Measurements from ENCODE around the gene STIM2.
"Not testable (repeated sequence)": the region's sequence is repeated elsewhere in the genome, so short reads cannot be mapped to it uniquely, and the experiment has no call there.

Gene STIM2

DNA sequence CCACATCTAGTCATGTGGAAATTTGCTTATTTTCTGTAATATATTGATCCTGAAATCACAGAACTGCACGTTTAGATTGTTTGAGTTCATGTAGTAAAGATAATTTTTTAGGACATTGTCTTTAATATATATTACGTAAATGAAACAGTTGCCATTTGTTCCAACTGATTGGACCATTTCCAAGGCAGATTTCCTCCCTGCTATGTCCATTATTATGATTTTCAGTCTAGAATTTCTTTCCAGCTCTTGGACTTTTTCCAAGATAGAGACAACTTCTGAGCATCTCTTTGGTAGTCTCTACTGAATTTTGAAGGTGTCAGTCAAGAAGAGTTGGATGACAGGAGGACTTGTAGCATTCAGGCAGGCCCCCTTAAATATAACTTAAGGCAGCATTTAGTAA is 94.6 kb downstream of the STIM2 start:
- no peak for DNase-seq (ENCODE audit: low read depth)

DNA sequence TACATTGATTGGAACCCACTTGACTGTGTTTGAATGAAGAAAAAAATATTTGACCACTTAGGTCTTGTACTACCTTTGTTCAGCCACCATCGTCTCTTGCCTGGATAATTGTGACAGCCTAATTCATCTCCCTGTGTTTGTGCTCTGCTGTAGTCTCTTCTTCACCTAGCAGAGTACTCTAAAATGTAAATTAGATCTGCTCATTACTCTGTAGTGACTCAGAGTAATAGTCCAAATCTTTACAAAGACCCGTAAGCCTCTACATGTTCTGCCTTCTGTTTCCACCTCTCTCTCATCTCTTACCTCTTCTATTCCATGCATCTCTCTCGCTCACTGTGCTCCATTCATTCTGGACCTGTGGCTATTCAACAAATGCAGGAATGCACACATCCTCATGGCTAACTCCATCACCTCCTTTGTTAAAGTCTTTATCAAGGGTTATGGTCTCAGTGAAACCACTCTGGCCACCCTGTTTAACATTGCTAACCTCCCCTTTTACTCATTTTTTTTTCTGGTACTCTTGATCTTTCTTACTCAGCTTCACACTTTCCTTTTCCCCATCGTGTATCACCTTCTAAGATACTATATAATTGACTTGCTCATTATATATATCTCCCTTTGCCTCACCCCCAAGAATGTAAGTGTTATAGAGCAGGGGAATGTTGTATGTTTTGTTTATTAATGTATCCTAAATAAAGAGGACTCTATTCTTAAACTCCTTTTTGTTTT is 98.4 kb downstream of the STIM2 start:
- no peak for DNase-seq (ENCODE audit: low read depth)

DNA sequence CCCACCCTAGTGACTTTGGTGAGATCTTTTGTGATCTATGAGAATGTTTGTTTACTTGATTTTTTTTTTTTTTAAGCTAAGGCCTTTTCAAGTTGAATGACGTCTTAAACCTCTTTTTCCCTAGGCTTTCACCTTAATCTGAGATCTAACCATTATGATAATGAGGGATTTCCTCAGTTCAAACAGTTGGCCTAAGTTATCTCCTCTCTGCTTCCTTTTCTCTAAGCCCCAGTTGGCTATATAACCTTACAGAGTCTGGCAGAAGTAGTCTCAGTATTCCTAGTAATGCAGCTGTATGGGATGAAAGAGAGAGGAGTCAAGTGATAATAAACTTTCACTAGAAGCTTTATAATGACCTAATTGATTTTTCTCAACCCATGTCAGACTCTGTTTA is 99.0 kb downstream of the STIM2 start:
- no peak for DNase-seq (ENCODE audit: low read depth)

DNA sequence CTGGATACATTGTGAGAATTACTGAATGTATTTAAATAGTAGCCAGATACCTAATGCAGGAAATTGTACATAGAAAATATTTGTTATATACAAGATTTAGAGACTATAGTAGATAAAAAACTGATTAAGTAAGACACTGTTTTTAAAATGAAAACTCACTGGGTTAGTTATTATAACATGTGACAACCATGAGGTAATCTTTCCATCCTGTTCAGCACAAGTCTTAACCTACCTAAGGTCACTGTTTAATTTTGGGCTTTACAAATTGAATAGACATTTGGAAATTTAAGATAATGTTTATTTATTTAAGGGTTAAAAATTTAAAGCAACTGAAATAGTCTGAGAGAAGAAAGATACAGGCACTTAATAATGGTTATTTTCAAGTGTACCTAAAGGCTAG is 102.1 kb downstream of the STIM2 start:
- DNase-seq (ENCODE audit: low read depth), result no peak

DNA sequence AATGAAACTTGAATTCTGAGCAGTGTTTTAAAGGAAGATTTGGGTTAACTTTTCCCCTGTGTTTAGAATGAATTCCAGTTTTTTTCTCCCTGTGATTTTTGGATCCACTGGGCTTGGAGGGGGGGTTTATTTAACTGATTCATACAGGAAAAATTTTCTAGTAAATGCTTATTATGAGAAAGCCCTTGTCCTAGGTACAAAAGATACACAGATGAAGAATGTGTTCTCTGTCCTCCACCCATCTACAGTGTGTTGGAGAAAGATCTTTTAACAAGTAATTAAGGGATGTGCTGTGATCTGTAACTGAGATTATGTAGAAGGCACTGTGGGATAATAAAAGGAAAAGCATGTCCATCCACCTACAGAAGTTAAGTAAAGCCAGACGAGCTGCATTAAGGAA is 103.9 kb downstream of the STIM2 start:
- DNase-seq (ENCODE audit: low read depth), result no peak

DNA sequence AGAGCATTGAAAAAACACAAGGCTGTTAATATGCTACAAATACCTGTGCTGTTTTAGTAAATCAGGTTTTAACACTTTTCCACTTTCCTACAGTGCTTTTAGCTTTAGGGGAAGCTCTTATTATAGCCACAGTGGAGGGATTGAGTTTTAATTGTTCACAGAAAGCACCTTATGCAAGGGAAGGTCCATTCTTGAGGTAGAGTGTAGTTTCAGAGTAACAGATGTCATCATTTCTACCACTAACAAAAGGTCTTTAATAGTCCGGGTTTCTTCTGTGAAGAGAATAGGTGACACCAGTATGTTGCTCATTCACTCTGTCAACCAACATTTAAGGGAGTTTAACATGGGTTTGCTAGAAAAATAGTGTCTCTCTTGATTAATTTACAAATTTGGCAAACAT is 104.4 kb downstream of the STIM2 start:
- DNase-seq (ENCODE audit: low read depth), result no peak

DNA sequence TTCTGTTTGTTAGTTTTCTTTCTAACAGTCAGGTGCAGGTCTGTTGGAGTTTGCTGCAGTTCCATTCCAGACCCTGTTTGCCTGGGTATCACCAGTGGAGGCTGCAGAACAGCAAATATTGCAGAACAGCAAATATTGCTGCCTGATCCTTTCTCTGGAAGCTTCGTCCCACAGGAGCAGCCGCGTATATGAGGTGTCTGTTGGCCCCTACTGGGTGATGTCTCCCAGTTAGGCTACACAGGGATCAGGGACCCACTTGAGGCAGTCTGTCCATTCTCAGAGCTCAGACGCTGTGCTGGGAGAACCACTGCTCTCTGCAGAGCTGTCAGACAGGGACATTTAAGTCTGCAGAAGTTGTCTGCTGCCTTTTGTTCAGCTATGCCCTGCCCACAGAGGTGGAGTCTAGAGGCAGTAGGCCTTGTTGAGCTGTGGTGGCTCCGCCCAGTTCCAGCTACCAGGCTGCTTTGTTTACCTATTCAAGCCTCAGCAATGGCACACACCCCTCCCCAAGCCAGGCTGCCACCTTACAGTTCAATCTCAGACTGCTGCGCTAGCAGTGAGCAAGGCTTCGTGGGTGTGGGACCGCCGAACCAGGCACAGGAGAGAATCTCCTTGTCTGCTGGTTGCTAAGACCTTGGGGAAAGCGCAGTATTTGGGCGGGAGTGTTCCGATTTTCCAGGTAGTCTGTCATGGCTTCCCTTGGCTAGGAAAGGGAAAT is 115.0 kb downstream of the STIM2 start:
- DNase-seq (ENCODE audit: low read depth), result not testable (repeated sequence)

DNA sequence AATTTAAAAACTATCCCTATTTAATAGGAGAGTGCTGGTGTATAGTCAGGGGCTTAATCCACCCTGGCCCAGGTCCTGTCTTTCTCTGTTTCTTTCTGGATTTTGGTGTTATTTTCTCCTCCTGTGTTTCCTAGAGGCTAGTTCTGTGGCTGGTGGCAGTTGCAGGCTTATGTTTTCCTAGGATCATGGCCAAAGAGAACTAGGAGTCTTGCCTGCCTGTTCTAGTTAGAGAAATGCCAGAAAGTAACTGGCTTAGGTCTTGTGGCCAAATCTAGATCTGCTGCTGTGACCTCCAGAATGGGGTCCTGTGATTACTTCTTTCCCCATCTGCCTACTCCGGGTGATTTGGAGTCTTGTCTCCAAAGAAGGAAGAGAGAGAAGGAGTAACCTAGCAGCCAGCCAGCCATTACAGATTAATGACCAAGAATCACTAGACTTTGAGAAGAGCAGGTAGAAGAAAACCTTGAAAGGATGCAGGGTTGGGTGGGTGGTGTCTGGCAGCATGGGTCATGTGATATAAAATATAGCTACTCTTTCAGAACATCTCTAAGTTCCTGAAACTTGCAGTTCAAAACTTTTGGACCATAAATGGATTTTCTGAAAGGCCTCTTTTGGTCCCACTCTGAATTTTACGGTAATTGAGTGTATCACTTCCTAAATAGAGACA is 117.9 kb downstream of the STIM2 start:
- no peak for DNase-seq (ENCODE audit: low read depth)

DNA sequence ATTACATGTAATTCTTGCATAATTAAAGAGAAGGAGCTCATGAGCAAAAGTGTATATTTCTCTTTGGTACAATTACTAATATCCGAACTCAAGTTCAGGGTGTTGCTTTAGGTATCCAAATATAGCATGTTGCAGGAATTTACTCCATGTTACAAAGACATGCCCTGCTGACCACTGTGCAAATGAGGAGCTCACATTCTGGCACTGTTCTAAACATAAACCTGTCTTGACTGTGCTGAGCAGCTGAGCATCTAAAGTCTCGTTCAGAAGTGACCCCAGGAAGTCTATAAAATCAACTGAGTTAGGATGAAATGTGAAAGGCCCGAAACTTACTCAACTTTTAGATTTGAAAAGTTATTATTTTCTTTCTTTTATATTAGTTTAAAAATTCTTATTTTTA is 124.3 kb downstream of the STIM2 start:
- no peak for DNase-seq (ENCODE audit: low read depth)

DNA sequence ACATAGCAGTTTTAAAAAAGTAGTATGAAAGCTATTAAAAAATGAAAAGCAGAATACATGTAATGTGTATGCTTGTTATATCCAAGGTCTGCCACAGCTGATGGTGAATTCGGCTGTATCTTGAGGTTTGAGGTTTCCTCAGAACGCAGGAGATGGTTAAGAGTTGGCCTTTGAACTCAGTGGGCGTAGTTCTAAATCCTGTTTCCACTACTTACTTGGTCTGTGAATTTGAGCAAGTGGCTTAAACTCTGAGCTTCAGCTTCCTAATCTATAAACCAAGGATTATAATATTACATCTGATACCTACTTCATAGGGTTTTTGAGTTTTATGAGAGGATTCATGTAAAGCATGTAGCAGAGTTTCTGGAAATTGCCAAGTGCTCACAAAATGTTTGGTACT is 125.2 kb downstream of the STIM2 start:
- no peak for DNase-seq (ENCODE audit: low read depth)

DNA sequence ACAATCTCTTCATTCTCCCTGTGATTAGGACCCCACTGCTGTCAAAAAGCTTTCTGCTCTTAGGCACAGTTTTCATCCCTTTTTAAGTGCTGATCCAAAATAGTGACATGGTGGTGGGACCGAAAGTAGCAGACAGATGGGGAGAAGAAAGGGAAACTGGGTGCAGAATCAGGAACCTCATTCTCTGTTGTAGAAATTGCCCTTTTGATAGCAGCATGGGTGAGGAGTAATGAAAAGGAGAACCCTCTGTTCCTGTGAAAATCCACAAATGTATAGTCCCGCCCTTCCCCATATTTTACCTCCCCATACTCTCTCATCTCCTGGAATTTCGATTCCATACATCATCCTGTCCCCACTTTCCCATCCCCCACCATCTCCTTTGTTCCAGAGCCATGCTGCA is 126.5 kb downstream of the STIM2 start:
- DNase-seq (ENCODE audit: low read depth), result no peak

DNA sequence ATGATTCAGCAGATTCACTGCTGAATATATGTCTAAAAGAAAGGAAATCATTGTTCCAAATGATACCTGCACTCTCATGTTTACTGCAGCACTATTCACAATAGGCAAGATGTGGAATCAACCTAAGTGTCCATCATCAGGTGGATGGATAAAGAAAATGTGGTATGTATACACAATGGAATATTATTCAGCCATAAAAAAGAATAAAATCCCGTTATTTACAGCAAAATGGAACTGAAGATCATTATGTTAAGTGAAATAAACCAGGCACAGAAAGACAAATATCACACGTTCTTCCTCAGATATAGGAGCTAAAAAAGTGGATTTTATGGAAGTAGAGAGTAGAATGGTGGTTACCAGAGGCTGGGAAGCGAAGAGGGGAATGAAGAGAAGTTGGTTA is 130.4 kb downstream of the STIM2 start:
- no peak for DNase-seq (ENCODE audit: low read depth)

DNA sequence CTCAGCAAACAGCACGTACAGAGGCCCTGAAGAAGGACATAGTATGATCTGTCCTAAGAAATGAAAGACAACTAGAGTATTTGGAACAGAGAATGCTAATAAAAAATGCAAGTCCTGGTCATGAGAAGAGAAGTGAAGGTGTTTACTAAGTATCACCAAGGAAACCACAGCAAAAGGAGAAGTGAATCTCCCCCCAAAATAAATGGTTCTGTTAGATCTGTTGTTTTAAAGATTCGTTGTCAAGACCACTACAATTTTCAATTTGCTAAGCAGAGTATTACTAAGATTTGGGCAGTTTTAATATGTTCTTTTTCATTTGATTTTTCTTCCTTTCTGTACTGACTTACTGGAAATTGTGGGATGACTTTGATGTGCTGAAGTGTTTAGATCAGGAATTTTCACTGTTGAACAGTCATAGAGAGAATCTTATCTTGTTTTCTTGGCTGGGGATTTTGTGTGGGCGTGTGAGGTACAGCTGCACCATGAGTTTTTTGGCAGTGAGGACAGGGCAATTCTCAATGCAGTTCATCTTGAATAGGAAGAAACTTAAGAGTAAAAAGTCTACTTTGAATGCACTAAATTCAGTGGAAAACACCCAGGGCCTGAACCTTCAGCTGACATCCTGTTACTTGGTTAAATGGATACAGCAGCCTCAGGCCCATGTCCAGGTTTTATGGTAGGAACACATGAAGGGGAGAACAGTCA is 132.2 kb downstream of the STIM2 start:
- no peak for DNase-seq (ENCODE audit: low read depth)

DNA sequence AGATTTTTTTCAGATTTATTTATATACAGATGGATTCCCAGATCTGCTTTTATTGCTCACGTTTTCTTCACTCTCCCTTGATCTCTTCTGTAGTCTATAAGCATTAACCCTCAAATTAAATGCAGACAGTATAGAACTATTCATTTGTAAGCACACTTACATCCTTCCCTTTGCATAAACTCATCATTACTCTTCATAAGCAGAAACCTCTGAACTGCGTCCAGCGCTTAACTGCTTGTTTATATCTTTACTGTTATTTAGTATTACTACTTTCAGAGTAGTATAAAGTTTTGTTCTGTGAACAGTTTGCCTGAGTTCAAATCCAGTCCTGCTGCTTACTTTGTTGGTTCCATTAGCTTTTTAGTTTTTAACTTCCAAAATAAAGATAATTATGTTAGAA is 132.9 kb downstream of the STIM2 start:
- DNase-seq (ENCODE audit: low read depth), result no peak

DNA sequence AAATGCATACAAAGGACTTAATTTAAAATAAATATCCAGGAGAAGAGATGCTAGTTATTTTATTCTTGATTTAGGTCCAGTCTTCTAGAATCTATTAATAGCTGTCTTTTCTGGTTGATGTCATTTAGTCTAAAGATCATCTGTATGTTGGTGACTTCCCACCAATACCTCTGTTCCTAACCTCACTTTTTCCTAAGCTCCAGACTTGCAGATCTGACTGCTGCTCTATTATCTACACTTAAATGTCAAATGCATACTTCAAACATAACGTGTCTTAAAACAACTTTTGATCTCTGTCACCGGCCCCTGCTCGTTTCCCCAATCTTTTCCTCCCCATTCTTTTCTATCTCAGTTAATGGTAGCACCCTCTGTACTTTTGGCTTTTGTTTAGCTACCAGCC is 133.3 kb downstream of the STIM2 start:
- no peak for DNase-seq (ENCODE audit: low read depth)

DNA sequence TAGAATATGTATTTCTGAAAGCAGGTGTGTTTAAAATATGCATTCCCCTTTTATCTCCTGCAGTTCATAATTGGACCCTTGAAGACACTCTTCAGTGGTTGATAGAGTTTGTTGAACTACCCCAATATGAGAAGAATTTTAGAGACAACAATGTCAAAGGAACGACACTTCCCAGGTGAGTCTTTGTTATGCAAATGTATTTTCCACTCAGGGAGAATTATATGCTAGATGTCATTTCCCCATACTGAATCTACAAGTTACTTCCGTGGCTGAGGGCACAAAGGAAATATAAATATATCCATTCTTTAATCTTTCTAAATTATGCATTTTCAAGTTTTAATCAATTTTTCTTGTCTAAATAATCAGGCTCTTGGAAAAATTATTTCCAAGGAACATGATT is 134.7 kb downstream of the STIM2 start:
- DNase-seq (ENCODE audit: low read depth), result no peak

DNA sequence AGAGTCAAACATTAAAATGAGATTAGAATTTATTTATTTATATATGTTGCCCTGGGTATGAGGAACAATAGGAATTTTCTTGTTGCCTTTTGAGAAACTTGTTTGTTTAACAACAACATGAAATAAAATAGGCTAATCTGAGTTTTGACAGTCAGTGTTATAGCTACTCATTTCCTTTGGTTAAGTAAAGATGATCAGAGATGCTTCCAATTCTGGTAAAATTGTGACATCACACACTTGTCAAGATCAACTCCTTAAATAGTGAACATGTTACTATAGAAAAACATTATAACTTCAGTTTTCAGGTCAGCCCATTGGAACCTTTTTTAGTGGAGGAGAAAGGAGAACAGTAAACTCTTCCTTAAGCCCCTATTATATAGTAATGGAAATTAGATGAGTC is 136.1 kb downstream of the STIM2 start:
- no peak for DNase-seq (ENCODE audit: low read depth)

DNA sequence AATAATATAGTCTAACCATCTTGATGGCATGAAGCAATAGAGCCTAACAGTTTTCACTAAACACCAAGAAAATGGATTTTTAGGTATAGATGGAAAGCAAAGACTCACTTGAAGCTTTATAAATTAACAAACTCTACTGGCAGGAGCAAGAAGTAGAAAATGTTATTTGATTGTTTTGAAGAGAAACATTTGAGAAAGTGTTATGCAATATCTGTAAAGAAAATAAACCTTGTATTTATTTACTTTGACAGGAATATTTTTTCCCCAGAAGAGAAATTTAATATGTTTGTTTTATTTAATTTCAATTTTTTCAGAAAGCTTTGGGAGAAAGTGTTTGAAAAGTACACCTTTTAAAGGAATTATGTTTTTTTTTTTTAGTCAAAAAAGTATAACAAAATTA is 139.0 kb downstream of the STIM2 start:
- no peak for DNase-seq (ENCODE audit: low read depth)

DNA sequence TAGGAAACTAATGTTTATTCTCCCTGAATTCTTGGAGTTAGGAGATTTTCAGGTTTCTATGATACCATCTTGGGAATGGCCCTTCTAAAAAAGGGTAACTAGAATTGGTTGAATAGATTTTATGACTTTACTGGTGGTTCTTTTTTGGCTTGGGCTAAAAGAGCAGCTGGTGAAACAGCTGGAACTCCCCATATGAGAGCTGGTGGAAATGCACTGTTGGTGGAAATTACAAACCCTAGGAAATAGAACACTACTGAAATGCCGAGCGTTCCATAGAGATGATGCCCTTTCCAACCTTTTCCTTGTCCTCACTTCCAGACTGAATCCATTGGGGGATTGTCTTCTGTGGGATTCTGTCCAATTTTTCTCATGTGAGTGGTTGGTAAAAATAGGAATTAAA is 139.5 kb downstream of the STIM2 start:
- DNase-seq (ENCODE audit: low read depth), result no peak

DNA sequence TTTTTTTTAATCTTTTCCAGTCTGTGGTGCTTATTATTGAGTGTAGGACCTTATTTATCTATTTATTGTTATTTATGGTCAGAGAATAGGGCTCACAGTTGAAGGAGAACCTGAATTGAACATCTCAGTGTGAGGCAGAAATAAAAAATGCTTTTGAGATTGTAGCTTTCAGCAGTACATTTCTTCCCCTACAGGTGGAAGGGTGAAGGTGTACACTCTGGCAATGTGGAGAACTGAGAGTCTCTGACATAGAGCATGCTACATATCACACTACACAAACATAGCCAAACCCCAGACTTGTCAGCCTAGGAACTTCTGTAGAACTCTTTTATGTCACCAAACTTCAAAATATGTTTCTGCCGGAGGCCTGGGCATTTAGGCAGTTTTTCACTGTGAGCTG is 140.2 kb downstream of the STIM2 start:
- DNase-seq (ENCODE audit: low read depth), result no peak

DNA sequence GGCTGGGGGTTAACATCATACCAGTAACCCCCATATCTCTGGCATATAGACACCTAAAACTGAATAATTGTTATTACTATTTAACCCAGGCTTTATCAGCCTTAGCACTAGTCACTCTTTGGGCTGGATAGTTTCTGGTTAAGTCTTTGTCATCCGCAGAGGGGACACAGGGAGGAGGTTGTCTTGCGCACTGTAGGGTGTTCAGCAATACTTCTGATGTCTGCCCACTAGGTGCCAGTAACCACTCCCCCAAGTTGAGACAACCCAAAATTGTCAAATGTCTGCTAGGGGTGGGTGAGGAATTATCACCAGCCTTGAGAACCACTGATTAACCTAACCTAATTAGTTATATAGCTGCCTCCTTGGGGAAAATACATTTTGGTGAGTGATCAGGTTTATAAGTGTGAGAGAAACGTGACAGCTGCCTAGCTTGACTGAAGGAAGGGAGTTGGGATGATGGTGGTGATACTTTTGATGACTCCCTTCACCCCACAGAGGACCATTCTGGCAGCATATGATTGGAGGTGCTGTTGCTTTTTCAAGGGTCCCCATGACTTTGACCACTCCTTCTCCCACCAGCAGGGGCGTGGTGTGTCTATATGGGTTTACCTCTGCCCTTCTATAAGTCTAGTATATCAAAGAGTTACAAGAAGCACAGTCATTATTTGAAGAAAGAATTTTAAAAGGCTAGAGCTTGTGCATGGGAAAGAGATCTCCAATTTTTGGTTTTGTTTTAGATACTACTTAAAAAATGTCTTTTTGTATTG is 140.9 kb downstream of the STIM2 start:
- no peak for DNase-seq (ENCODE audit: low read depth)

DNA sequence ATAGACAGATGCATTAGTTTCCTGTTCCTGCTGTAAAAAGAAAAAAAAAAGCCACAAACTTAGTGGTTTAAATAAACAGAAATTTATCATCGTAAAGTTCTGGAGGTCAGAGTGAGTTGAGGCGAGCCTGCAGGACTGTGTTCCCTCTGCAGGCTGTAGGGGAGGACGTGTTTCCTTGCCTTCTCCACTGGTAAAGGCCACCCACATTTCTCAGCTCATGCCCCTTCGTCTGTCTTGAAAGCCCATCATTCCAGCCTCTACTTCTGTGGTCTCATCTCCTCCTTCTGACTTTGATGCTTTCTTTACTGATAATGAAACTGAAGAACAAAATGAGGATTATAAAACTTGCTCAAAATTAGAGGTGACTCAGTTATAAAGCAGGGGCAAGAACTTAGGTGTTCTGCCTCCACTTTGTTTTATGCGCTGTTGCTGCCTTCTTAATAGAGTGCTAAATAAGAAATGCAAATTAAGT is 143.0 kb downstream of the STIM2 start:
- DNase-seq (ENCODE audit: low read depth), result no peak

All from stromal cell of bone marrow (primary cell).